HG03196 (cell line): ENCODE measurements around the gene EN2.
A peak's percentile ranks its signal among the peaks of the same experiment; 100 is the strongest.

Experiments used
- ATAC-seq: cut with Tn5 transposase; IDR thresholded peaks from one replicate; pipeline ENCODE4 v1.9.1; 2021; ENCODE audit not compliant: unreplicated experiment

The EN2 gene

GRCh38 chr7:155458111-155458877 is at the start of gene EN2:
Gene EN2 (plus strand): TSS chr7:155458129. CDS start chr7:155458378, 249 bp downstream.
- no peak for ATAC-seq

- ATAC-seq, result no peak
Measured at GRCh38 chr7:155408651-155409586, 49.0 kb upstream of the EN2 start.

- no peak for ATAC-seq
Measured at GRCh38 chr7:155409980-155410379, 47.9 kb upstream of the EN2 start.

- ATAC-seq, result no peak
Measured at GRCh38 chr7:155410431-155410830, 47.5 kb upstream of the EN2 start.

GRCh38 chr7:155411718-155412415 is 46.1 kb upstream of the EN2 start:
- no peak for ATAC-seq

- peak; percentile 70 for ATAC-seq
Measured at GRCh38 chr7:155412416-155413253, 45.3 kb upstream of the EN2 start.

GRCh38 chr7:155414547-155415492 is 43.1 kb upstream of the EN2 start:
- ATAC-seq, result no peak

GRCh38 chr7:155416646-155417380 is 41.1 kb upstream of the EN2 start:
- no peak for ATAC-seq

- no peak for ATAC-seq
Measured at GRCh38 chr7:155418304-155418703, 39.6 kb upstream of the EN2 start.

- no peak for ATAC-seq
Measured at GRCh38 chr7:155418941-155419755, 38.8 kb upstream of the EN2 start.

- ATAC-seq, result no peak
Measured at GRCh38 chr7:155420116-155420515, 37.8 kb upstream of the EN2 start.

GRCh38 chr7:155422151-155422550 is 35.8 kb upstream of the EN2 start:
- ATAC-seq, result no peak

GRCh38 chr7:155422599-155423336 is 35.2 kb upstream of the EN2 start:
- no peak for ATAC-seq

GRCh38 chr7:155423337-155424285 is 34.3 kb upstream of the EN2 start:
- ATAC-seq, result no peak

- ATAC-seq, result no peak
Measured at GRCh38 chr7:155424301-155425010, 33.5 kb upstream of the EN2 start.

GRCh38 chr7:155425011-155425340 is 33.0 kb upstream of the EN2 start:
- ATAC-seq, result no peak
